NCI-H2196 treated with DMSO at 0.1 percent for 48 hours (cell line): Measurements from ENCODE around the gene GPS1.
A peak's percentile ranks its signal among the peaks of the same experiment; 100 is the strongest.

ENCODE experiments used
- DNase-seq: peaks from one replicate; lab custom pipeline; 2025; ENCODE audit not compliant: unreplicated experiment; lab: John Stamatoyannopoulos, UW

Gene GPS1

GRCh38 chr17:82051776-82052637 is at the start of gene GPS1, which contains the start of gene RFNG:
Gene GPS1, plus strand, starts transcription at chr17:82051898. Its CDS starts 34 bp downstream, at chr17:82051932.
Gene RFNG, minus strand, starts transcription at chr17:82051811. Its CDS starts 45 bp downstream, at chr17:82051766.
- peak; percentile 75 for DNase-seq

- DNase-seq, result no peak
Observed at GRCh38 chr17:82003411-82004381, 48.0 kb upstream of the GPS1 start.

GRCh38 chr17:82004517-82005455 is 46.9 kb upstream of the GPS1 start:
- no peak for DNase-seq

- no peak for DNase-seq
Observed at GRCh38 chr17:82005701-82006348, 45.9 kb upstream of the GPS1 start.

GRCh38 chr17:82006468-82007227 is 45.0 kb upstream of the GPS1 start:
- DNase-seq, result no peak

GRCh38 chr17:82007228-82007494 is 44.5 kb upstream of the GPS1 start:
- no peak for DNase-seq

GRCh38 chr17:82007495-82008257 is 44.0 kb upstream of the GPS1 start:
- DNase-seq, result no peak

GRCh38 chr17:82008258-82008940 is 43.3 kb upstream of the GPS1 start:
- no peak for DNase-seq

- DNase-seq, result no peak
Observed at GRCh38 chr17:82008941-82009405, 42.7 kb upstream of the GPS1 start.

GRCh38 chr17:82009413-82009812 is 42.3 kb upstream of the GPS1 start:
- DNase-seq, result no peak

GRCh38 chr17:82010575-82011525 is 40.8 kb upstream of the GPS1 start:
- no peak for DNase-seq

- DNase-seq, result no peak
Observed at GRCh38 chr17:82011617-82012187, 40.0 kb upstream of the GPS1 start.

- no peak for DNase-seq
Observed at GRCh38 chr17:82012261-82012639, 39.4 kb upstream of the GPS1 start.

GRCh38 chr17:82012640-82013295 is 38.9 kb upstream of the GPS1 start:
- DNase-seq, result peak; percentile 37

- no peak for DNase-seq
Observed at GRCh38 chr17:82013341-82013740, 38.4 kb upstream of the GPS1 start.

- no peak for DNase-seq
Observed at GRCh38 chr17:82013772-82014321, 37.9 kb upstream of the GPS1 start.
